H1 (cell line): ENCODE results near the gene HERC3. TPM values are rescaled to one million over a fixed set of nuclear protein-coding genes. Genes with fewer than 3 reads are reported as not detected.

Experiments used
- CTCF ChIA-PET: fragments of 300-600 bp; sonication (Branson Sonifier 250); formaldehyde crosslinking; loops from one replicate; lab custom pipeline; 2021; ENCODE audit not compliant: partially characterized antibody; lab: Charles Lee
- POLR2A ChIA-PET: fragments of 300-600 bp; sonication (Branson Sonifier 250); formaldehyde crosslinking; loops from one replicate; lab custom pipeline; 2021; ENCODE audit warnings: inconsistent platforms; ENCODE audit not compliant: partially characterized antibody; lab: Charles Lee
- DNase-seq, 2 experiments: peaks; one replicate each; pipeline versions ENCODE4 v3.0.0 to v3.0.0-alpha.2; 2010 to 2022; ENCODE audit warnings: low spot score in 2 of 2, low read depth in 1 of 2, mixed read lengths in 1 of 2
- FAIRE-seq: peaks from 2 replicates; lab custom pipeline; 2011; peaks lifted over from hg19 to GRCh38; lab: Jason Lieb, UNC
- H2AFZ ChIP-seq: 2 replicates; pipeline ENCODE4 v1.8.1; 2012; ENCODE audit warnings: low read length, inconsistent platforms
- H2AK5ac ChIP-seq: 2 replicates; pipeline ENCODE4 v1.6.1; 2013; ENCODE audit warnings: low read depth, low read length
- H2BK120ac ChIP-seq: replicated peaks from 2 replicates; pipeline ENCODE3; 2013; ENCODE audit warnings: low read depth, low read length, inconsistent platforms
- H2BK12ac ChIP-seq: 2 replicates; pipeline ENCODE4 v1.6.1; 2013; ENCODE audit warnings: low read depth, low read length
- H2BK15ac ChIP-seq: 2 replicates; pipeline ENCODE4 v1.6.1; 2013; ENCODE audit warnings: low read length
- H2BK20ac ChIP-seq: 2 replicates; pipeline ENCODE4 v1.6.1; 2013; ENCODE audit warnings: low read length
- H2BK5ac ChIP-seq: 2 replicates; pipeline ENCODE4 v1.6.1; 2013; ENCODE audit warnings: low read depth, low read length
- H3K14ac ChIP-seq: 2 replicates; pipeline ENCODE4 v1.6.1; 2013; ENCODE audit warnings: inconsistent platforms; ENCODE audit not compliant: insufficient read length
- H3K18ac ChIP-seq: 2 replicates; pipeline ENCODE4 v1.6.1; 2013; ENCODE audit warnings: low read length; ENCODE audit errors: extremely low read depth
- H3K23ac ChIP-seq: 2 replicates; pipeline ENCODE4 v1.6.1; 2013; ENCODE audit warnings: inconsistent platforms; ENCODE audit not compliant: insufficient read length
- H3K23me2 ChIP-seq: 2 replicates; pipeline ENCODE4 v1.6.1; 2013; ENCODE audit warnings: low read depth, low read length
- H3K27ac ChIP-seq: 2 replicates; pipeline ENCODE4 v1.6.1; 2011; ENCODE audit warnings: low read depth, low read length, inconsistent platforms
- H3K27me3 ChIP-seq, 4 experiments: replicated peaks in 1 of 4; 1 replicate in 1 of 4; 2 replicates in 3 of 4; pipeline versions ENCODE4 v1.6.1 to v1.8.1; 2011 to 2013; ENCODE audit warnings: low read length in 3 of 4, mild to moderate bottlenecking in 3 of 4, inconsistent platforms in 2 of 4, mixed read lengths in 2 of 4, moderate library complexity in 1 of 4; ENCODE audit not compliant: control insufficient read depth in 3 of 4, insufficient read depth in 3 of 4; ENCODE audit errors: extremely low read depth in 1 of 4
- H3K36me3 ChIP-seq, 4 experiments: 2 replicates each; pipeline versions ENCODE4 v1.6.1 to v1.8.1; 2011 to 2013; ENCODE audit warnings: mild to moderate bottlenecking in 4 of 4, low read length in 3 of 4, moderate library complexity in 2 of 4, control low read depth in 1 of 4, inconsistent platforms in 1 of 4; ENCODE audit not compliant: insufficient read depth in 4 of 4, control insufficient read depth in 2 of 4
- H3K4ac ChIP-seq: replicated peaks from 2 replicates; pipeline ENCODE3; 2013; ENCODE audit warnings: low read length, low read depth, mixed read lengths, inconsistent platforms; ENCODE audit not compliant: insufficient read length
- H3K4me1 ChIP-seq, 4 experiments: replicated peaks in 1 of 4; 1 replicate in 1 of 4; 2 replicates in 3 of 4; pipeline versions ENCODE4 v1.6.1 to v1.8.1; 2011 to 2013; ENCODE audit warnings: low read length in 3 of 4, inconsistent platforms in 2 of 4, mixed read lengths in 1 of 4; ENCODE audit not compliant: insufficient read depth in 4 of 4, control insufficient read depth in 3 of 4
- H3K4me2 ChIP-seq, 2 experiments: 2 replicates each; pipeline versions ENCODE4 v1.6.1 to v1.8.1; 2011 to 2013; ENCODE audit warnings: low read depth in 2 of 2, low read length in 2 of 2, control low read depth in 1 of 2, inconsistent platforms in 1 of 2, mild to moderate bottlenecking in 1 of 2; ENCODE audit not compliant: insufficient read depth in 1 of 2
- H3K4me3 ChIP-seq, 4 experiments: fragments of 200-600, 300-600 bp in 1 of 4; sonication (generic), shearing (Covaris generic), sonication (Bioruptor Twin) in 1 of 4; 2 replicates each; pipeline versions ENCODE4 v1.5.1 to v1.8.1; 2011 to 2016; ENCODE audit warnings: low read length in 4 of 4, low read depth in 3 of 4, control low read depth in 2 of 4, inconsistent platforms in 2 of 4, mild to moderate bottlenecking in 2 of 4, mixed read lengths in 1 of 4, moderate library complexity in 1 of 4; ENCODE audit not compliant: insufficient read depth in 2 of 4; ENCODE audit errors: extremely low read depth in 1 of 4
- H3K56ac ChIP-seq: replicated peaks from 2 replicates; pipeline ENCODE3; 2013; ENCODE audit warnings: low read depth, mild to moderate bottlenecking, mixed read lengths, low read length, inconsistent platforms; ENCODE audit not compliant: insufficient read length
- H3K79me1 ChIP-seq: 2 replicates; pipeline ENCODE4 v1.6.1; 2013; ENCODE audit warnings: low read depth, low read length, control low read depth
- H3K79me2 ChIP-seq, 2 experiments: 2 replicates each; pipeline versions ENCODE4 v1.6.1 to v1.8.1; 2012 to 2013; ENCODE audit warnings: low read length in 2 of 2, mild to moderate bottlenecking in 2 of 2, inconsistent platforms in 1 of 2; ENCODE audit not compliant: insufficient read depth in 2 of 2, control insufficient read depth in 1 of 2
- H3K9ac ChIP-seq, 4 experiments: replicated peaks in 1 of 4; 1 replicate in 1 of 4; 2 replicates in 3 of 4; pipeline versions ENCODE4 v1.6.1 to v1.8.1; 2011 to 2013; ENCODE audit warnings: low read depth in 3 of 4, low read length in 3 of 4, control low read depth in 2 of 4, mild to moderate bottlenecking in 2 of 4, moderate library complexity in 2 of 4, inconsistent platforms in 1 of 4; ENCODE audit errors: extremely low read depth in 1 of 4
- H3K9me3 ChIP-seq, 2 experiments: 2 replicates each; pipeline versions ENCODE4 v1.6.1 to v1.8.1; 2012 to 2013; ENCODE audit warnings: mild to moderate bottlenecking in 2 of 2, moderate library complexity in 2 of 2, control low read depth in 1 of 2, inconsistent platforms in 1 of 2, low read depth in 1 of 2, low read length in 1 of 2, mixed read lengths in 1 of 2; ENCODE audit not compliant: insufficient read depth in 2 of 2
- H4K20me1 ChIP-seq, 2 experiments: replicated peaks in 1 of 2; 2 replicates each; pipeline versions ENCODE3 to v1.8.1; 2011 to 2013; ENCODE audit warnings: inconsistent platforms in 2 of 2, low read length in 2 of 2, mild to moderate bottlenecking in 1 of 2; ENCODE audit not compliant: insufficient read depth in 2 of 2, control insufficient read depth in 1 of 2
- H4K5ac ChIP-seq: 2 replicates; pipeline ENCODE4 v1.6.1; 2013; ENCODE audit warnings: low read length, low read depth, mixed read lengths, inconsistent platforms; ENCODE audit not compliant: insufficient read length
- H4K8ac ChIP-seq: 2 replicates; pipeline ENCODE4 v1.8.0; 2013; ENCODE audit warnings: mild to moderate bottlenecking, moderate library complexity, low read length, inconsistent platforms; ENCODE audit not compliant: insufficient read depth; ENCODE audit errors: extremely low read depth
- H4K91ac ChIP-seq: replicated peaks from 2 replicates; pipeline ENCODE3; 2013; ENCODE audit warnings: low read length, mixed read lengths, inconsistent platforms; ENCODE audit not compliant: insufficient read length
- ATF2 ChIP-seq: IDR thresholded peaks from 2 replicates; pipeline ENCODE4 v1.6.1; 2012; ENCODE audit warnings: low read length, inconsistent platforms
- BRCA1 ChIP-seq: IDR thresholded peaks from 2 replicates; pipeline ENCODE4 v1.6.1; 2012; ENCODE audit warnings: low read depth, low read length, improper control_type of control experiment
- CBX5 ChIP-seq: fragments of 300-800, 300-1000 bp; sonication (generic); IDR thresholded peaks from 2 replicates; pipeline ENCODE4 v1.7.1; 2016; ENCODE audit warnings: antibody characterized with exemption, low read length, low read depth
- CBX8 ChIP-seq: fragments of 300-800, 300-1000 bp; sonication (generic); IDR thresholded peaks from 2 replicates; pipeline ENCODE4 v1.7.1; 2016; ENCODE audit warnings: low read depth, low read length, borderline replicate concordance
- CEBPB ChIP-seq: IDR thresholded peaks from 2 replicates; pipeline ENCODE4 v1.6.1; 2012; ENCODE audit warnings: low read depth, low read length
- HDAC6 ChIP-seq: IDR thresholded peaks from one replicate; pipeline ENCODE4 v1.7.1; 2012; ENCODE audit warnings: low read depth, mild to moderate bottlenecking, inconsistent platforms, low read length, moderate library complexity
- JUND ChIP-seq: IDR thresholded peaks from 2 replicates; pipeline ENCODE4 v1.6.1; 2011; ENCODE audit warnings: mild to moderate bottlenecking, improper control_type of control experiment, low read length
- POLR2AphosphoS5 ChIP-seq: IDR thresholded peaks from 2 replicates; pipeline ENCODE4 v1.6.1; 2011; ENCODE audit warnings: low read depth, low read length
- SP2 ChIP-seq: IDR thresholded peaks from 2 replicates; pipeline ENCODE4 v1.6.1; 2012; ENCODE audit warnings: mild to moderate bottlenecking, low read length, inconsistent platforms
- SP4 ChIP-seq: IDR thresholded peaks from 2 replicates; pipeline ENCODE4 v1.6.1; 2012; ENCODE audit warnings: low read length, inconsistent platforms
- SRF ChIP-seq: IDR thresholded peaks from 2 replicates; pipeline ENCODE4 v1.6.1; 2011; ENCODE audit warnings: mild to moderate bottlenecking, low read depth, low read length, moderate library complexity
- SUZ12 ChIP-seq: fragments of 200-600 bp; sonication (generic); IDR thresholded peaks from 2 replicates; pipeline ENCODE4 v1.6.1; 2012; ENCODE audit warnings: mild to moderate bottlenecking, inconsistent platforms, low read length, moderate library complexity, mixed read lengths
- USF2 ChIP-seq: IDR thresholded peaks from 2 replicates; pipeline ENCODE4 v1.6.1; 2011; ENCODE audit warnings: low read length, improper control_type of control experiment
- WGBS, 2 experiments: shearing (Covaris generic) in 1 of 2; methylation state at CpG; one replicate each; pipeline versions ENCODE4 v1.1.6 to v1.1.7; 2013 to 2015; ENCODE audit warnings: low lambda C conversion rate in 2 of 2, mixed read lengths in 2 of 2, inconsistent platforms in 1 of 2, low coverage in 1 of 2, missing lambda C conversion rate in 1 of 2; ENCODE audit not compliant: insufficient replicate concordance in 2 of 2, insufficient coverage in 1 of 2, insufficient read length in 1 of 2; ENCODE audit errors: extremely low coverage in 1 of 2, missing lambda C conversion rate in 1 of 2; 5-methylcytosine and 5-hydroxymethylcytosine counted together
- polyA plus RNA-seq, 7 experiments: library from polyadenylated mRNA; depleted of rRNA in 3 of 7; stranded (reverse) in 5 of 7; unstranded in 2 of 7; fragments of >200 nt in 5 of 7; fragments of 200-250 nt in 2 of 7; gene quantifications; 1 replicate in 5 of 7; 2 replicates in 1 of 7; 4 replicates in 1 of 7; pipeline versions ENCODE4 v1.2.1 to v1.2.3, GENCODE V29; 2011 to 2013; ENCODE audit warnings: missing spikeins in 2 of 7, mixed read lengths in 2 of 7
- total RNA-seq: library from RNA; stranded (reverse); fragmentation: NEBNext Ultra II Directional; extraction: Animal tissue kit (Norgen Biotek cat#: 25700); gene quantifications from 2 replicates; pipeline ENCODE4 v1.2.1, GENCODE V29; 2021

HERC3 gene
- total and polyA plus RNA-seq, 2 of the 8 experiments (the other 6 are each of a cell fraction or from before 2014, with no cell fraction given) = 1.4 to 5.7 TPM

- Histone ChIP-seq H2BK20ac (no peak overlapping the region), H3K56ac (no peak overlapping the region), H2BK15ac (no peak overlapping the region), H2BK12ac (no peak overlapping the region), H3K27me3 (no peaks in the 10 kb centered on the region), H2AK5ac (no peak overlapping the region), H2BK120ac (no peak overlapping the region), H3K27ac (no peak overlapping the region), H3K9me3 (no peaks in the 10 kb centered on the region), H3K4me3 (no peak overlapping the region), H3K79me1 (no peaks in the 10 kb centered on the region), H4K20me1 (peaks cover 0 to 3% of the 10 kb centered on the region in 2 experiments), H2AFZ (no peak overlapping the region), H3K4me2 (no peak overlapping the region), H3K4me1 (peaks cover 3 to 11% (median 8%) of the 10 kb centered on the region in 4 experiments; a peak in 4 of 7 replicates), H3K9ac (no peak overlapping the region), H3K23me2 (no peaks in the 10 kb centered on the region), H3K14ac (no peak overlapping the region), H4K5ac (no peak overlapping the region), H2BK5ac (no peak overlapping the region), H3K36me3 (peaks cover 0 to 3% (median 0%) of the 10 kb centered on the region in 4 experiments; a peak in 1 of 8 replicates), H4K8ac (no peak overlapping the region), H4K91ac (no peak overlapping the region), H3K4ac (no peak overlapping the region), H3K18ac (no peak overlapping the region), H3K79me2 (no peaks in the 10 kb centered on the region), H3K23ac (no peak overlapping the region)
- WGBS, 2 experiments = 90% methylated on average over 5 of the region's 5 CpGs; no CpG with 5 or more reads in 1 of the 2 experiments
- DNase-seq = no peak
- POLR2A ChIA-PET = no interaction called here
- no peak for FAIRE-seq
- CTCF ChIA-PET = interaction anchor here (0.8 to 2.3 kb wide), 3 partner anchors 9 to 267 kb away, joined by 3 to 7 read pairs (median 3); no protein-coding TSS in a partner anchor
- TF ChIP-seq CBX5 = no peak
- no peak for TF ChIP-seq CEBPB
- no peak for TF ChIP-seq JUND
- TF ChIP-seq BRCA1 = no peak
- TF ChIP-seq SP2 = no peak
- TF ChIP-seq USF2 = no peak
- TF ChIP-seq SRF = no peak
- no peak for TF ChIP-seq HDAC6
- TF ChIP-seq POLR2AphosphoS5 = no peak
- no peak for TF ChIP-seq SP4
- no peak for TF ChIP-seq SUZ12
- TF ChIP-seq ATF2 = no peak
- no peak for TF ChIP-seq CBX8
Measured at GRCh38 chr4:88756149-88756548, 163.9 kb downstream of the HERC3 start.
